CD8-positive, alpha-beta memory T cell (primary cell): ENCODE results near the gene KCTD5. TPM values are rescaled to one million over a fixed set of nuclear protein-coding genes. Genes with fewer than 3 reads are reported as not detected.

ENCODE experiments used
- CTCF ChIA-PET: fragments of 350-600 bp; sonication (Branson Sonifier 250); formaldehyde crosslinking; loops from one replicate; lab custom pipeline; 2021; ENCODE audit warnings: antibody characterized with exemption; lab: Charles Lee
- POLR2A ChIA-PET: fragments of 350-600 bp; sonication (Branson Sonifier 250); formaldehyde crosslinking; loops from one replicate; lab custom pipeline; 2021; ENCODE audit warnings: antibody characterized with exemption; lab: Charles Lee
- DNase-seq, 5 donors: peaks; one replicate each; pipeline versions ENCODE4 v3.0.0 to v3.0.0-alpha.2; 2020 to 2022; ENCODE audit warnings: mixed read lengths in 1 of 5
- H3K27ac ChIP-seq: one replicate; pipeline ENCODE4 v1.7.0; 2013; ENCODE audit warnings: low read depth, mild to moderate bottlenecking, low read length, moderate library complexity
- H3K27me3 ChIP-seq: 2 replicates; pipeline ENCODE4 v1.7.0; 2013; ENCODE audit warnings: low read length, mild to moderate bottlenecking; ENCODE audit not compliant: insufficient read depth, poor library complexity, severe bottlenecking
- H3K36me3 ChIP-seq: 2 replicates; pipeline ENCODE4 v1.7.0; 2013; ENCODE audit warnings: mild to moderate bottlenecking, low read length, moderate library complexity; ENCODE audit not compliant: insufficient read depth
- H3K4me1 ChIP-seq: 2 replicates; pipeline ENCODE4 v1.7.0; 2013; ENCODE audit warnings: mild to moderate bottlenecking, low read length, moderate library complexity; ENCODE audit not compliant: insufficient read depth
- H3K4me3 ChIP-seq: 2 replicates; pipeline ENCODE4 v1.7.0; 2013; ENCODE audit warnings: mild to moderate bottlenecking, low read length
- H3K9me3 ChIP-seq: 2 replicates; pipeline ENCODE4 v1.7.0; 2013; ENCODE audit warnings: mild to moderate bottlenecking, low read length
- H3K27ac Mint-ChIP-seq, 8 donors: one replicate each; pipeline ENCODE4 v1.8.0; 2020 to 2021; ENCODE audit warnings: mixed read lengths in 8 of 8, mild to moderate bottlenecking in 6 of 8, inconsistent platforms in 3 of 8, moderate library complexity in 3 of 8
- H3K27me3 Mint-ChIP-seq, 2 donors: one replicate each; pipeline ENCODE4 v1.8.0; 2020 to 2021; ENCODE audit warnings: mixed read lengths in 2 of 2, mild to moderate bottlenecking in 1 of 2, moderate library complexity in 1 of 2
- H3K36me3 Mint-ChIP-seq, 3 donors: one replicate each; pipeline ENCODE4 v1.8.0; 2020 to 2021; ENCODE audit warnings: mixed read lengths in 3 of 3, inconsistent platforms in 1 of 3, mild to moderate bottlenecking in 1 of 3
- H3K4me1 Mint-ChIP-seq, 3 donors: one replicate each; pipeline ENCODE4 v1.8.0; 2020 to 2021; ENCODE audit warnings: mixed read lengths in 3 of 3, inconsistent platforms in 1 of 3, mild to moderate bottlenecking in 1 of 3
- H3K4me3 Mint-ChIP-seq, 7 donors: one replicate each; pipeline ENCODE4 v1.8.0; 2020 to 2021; ENCODE audit warnings: mixed read lengths in 7 of 7, mild to moderate bottlenecking in 6 of 7, moderate library complexity in 4 of 7, inconsistent platforms in 2 of 7
- H3K9me3 Mint-ChIP-seq, 5 donors: one replicate each; pipeline ENCODE4 v1.8.0; 2020 to 2022; ENCODE audit warnings: mixed read lengths in 5 of 5, mild to moderate bottlenecking in 3 of 5, moderate library complexity in 2 of 5, inconsistent platforms in 1 of 5
- polyA plus RNA-seq: library from polyadenylated mRNA; unstranded; fragments of 300-500 nt; fragmentation: Illumina TruSeq; gene quantifications from one replicate; pipeline ENCODE4 v1.2.3, GENCODE V29; 2021
- total RNA-seq, 2 experiments: library from RNA; stranded (reverse); gene quantifications; one replicate each; pipeline ENCODE4 v1.2.3, GENCODE V29; 2021

KCTD5 gene
- total and polyA plus RNA-seq, 3 experiments from 2014 or later = 21.2 to 50.5 (median 49.7) TPM

DNA sequence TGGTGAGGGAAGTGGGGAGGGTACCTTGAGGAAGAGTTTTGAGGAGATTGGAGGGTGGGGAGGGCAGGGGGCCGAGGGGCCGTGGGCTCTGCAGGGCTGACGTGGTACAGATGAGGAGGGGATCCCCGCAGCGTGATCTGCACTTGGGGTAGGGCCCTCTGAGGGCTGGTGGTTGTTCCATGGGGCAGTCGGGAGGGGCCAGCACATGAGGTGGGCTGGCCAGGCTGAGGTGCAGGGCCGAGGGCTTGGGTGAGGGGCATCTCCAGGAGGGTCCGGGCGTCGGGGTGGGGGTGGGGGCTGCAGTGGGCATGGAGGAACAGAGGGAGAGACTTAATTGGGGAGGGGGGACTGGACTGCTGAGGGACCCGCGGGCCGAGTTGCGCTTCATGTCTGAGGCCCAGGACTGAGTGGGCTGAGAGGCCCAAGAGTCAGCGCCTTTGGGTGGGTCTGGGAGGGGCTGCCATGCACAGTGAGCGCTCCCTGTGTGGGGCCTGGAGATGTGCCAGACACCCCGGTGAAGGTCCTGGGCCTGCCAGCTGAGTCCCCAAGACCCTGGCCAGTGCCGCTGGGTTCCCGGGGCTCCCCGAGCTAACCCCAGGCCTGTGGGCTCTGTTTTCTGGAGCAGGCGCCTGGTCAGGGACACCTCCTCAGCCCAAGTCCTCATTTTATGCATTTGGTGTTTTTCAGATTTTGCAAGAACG is 24.4 kb downstream of the KCTD5 start:
- Histone ChIP-seq H3K9me3 (no peaks in the 10 kb centered on the region), H3K27me3 (no peaks in the 10 kb centered on the region), H3K4me3 (no peak overlapping the region), H3K36me3 (peaks cover 7% of the 10 kb centered on the region), H3K4me1 (no peaks in the 10 kb centered on the region), H3K27ac (no peak overlapping the region)
- no peaks in the 10 kb centered on the region for H3K4me1 Mint-ChIP-seq
- H3K36me3 Mint-ChIP-seq = peaks cover 0 to 56% (median 4%) of the 10 kb centered on the region in 3 donors
- H3K27ac Mint-ChIP-seq = no peak overlapping the region
- CTCF ChIA-PET = no interaction called here
- no peak overlapping the region for H3K4me3 Mint-ChIP-seq
- POLR2A ChIA-PET = no interaction called here
- no peaks in the 10 kb centered on the region for H3K9me3 Mint-ChIP-seq
- H3K27me3 Mint-ChIP-seq = no peaks in the 10 kb centered on the region
- no peak for DNase-seq

DNA sequence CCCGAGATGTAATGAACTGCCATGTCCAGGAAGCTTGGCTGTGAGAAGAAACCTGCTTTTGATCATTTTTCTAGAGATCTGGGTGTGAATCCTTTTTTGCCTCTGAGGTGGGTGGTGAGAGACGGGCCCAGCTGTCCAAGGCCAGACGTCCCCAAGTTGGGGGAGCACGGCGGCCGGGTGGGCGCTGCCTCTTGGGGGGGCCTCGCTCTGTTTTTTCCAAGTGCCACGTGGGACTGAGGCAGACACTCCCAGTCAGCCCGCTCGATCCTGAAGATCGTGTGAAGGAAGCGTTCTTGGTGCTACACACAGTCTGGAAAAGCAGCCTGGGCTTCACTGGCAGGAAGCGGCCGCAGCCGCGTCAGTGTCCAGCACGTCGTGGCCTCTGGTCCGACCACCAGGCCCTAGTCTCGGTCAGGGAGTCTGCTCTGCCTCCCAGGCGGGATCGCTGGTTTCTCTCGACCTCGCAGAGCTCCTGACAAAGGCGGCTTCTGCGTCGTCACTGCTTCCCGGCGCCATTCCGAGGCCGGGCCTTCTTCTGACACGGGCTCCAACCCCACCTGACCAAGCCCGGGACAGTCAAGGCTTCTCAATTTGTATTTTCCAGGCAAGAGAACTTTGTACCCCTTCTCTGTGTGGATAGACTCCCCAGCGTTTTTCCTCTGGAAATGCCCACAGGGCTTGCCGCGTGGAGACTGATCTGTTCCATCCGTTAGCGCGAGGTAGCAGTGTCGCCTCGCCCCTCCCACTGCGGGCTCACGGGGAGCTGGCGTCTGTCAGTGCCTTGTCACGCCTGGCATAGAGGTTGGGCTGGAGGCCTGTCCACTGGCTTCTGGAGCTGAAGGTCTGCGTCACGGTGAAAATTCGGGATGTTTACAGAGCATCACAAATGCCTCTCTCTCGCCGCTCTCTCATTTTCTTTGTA is 25.3 kb downstream of the KCTD5 start:
- H3K4me3 ChIP-seq = no peak overlapping the region
- Mint-ChIP-seq H3K27ac (peak overlapping the region in 1 of 8 donors; percentile 70), H3K27me3 (no peaks in the 10 kb centered on the region), H3K36me3 (peaks cover 0 to 48% (median 4%) of the 10 kb centered on the region in 3 donors), H3K4me3 (no peak overlapping the region), H3K9me3 (no peaks in the 10 kb centered on the region), H3K4me1 (no peaks in the 10 kb centered on the region)
- DNase-seq = no peak
- H3K27ac ChIP-seq = no peak overlapping the region
- POLR2A ChIA-PET = no interaction called here
- CTCF ChIA-PET = no interaction called here
- H3K36me3 ChIP-seq = peaks cover 7% of the 10 kb centered on the region
- H3K4me1 ChIP-seq = no peaks in the 10 kb centered on the region
- H3K9me3 ChIP-seq = no peaks in the 10 kb centered on the region
- H3K27me3 ChIP-seq = no peaks in the 10 kb centered on the region

DNA sequence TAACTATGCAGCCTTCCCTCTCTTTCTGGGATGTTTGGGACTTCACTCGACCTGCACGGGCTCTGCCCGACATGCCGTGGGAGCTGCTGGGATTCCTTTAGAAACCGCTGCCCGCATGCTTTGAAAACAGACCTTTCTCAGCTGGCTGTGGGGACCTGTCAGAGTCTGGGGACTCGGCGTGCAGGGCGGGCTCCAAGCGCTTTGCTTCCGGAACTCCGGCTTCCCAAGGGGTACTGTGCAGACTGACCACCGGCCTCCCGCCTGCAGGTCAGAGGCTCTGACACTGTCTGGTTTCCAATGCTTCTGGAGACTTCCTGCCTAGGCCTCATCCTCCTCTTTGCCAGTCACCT is 25.9 kb downstream of the KCTD5 start:
- no peak overlapping the region for H3K4me3 ChIP-seq
- ChIA-PET CTCF (no interaction called here), POLR2A (no interaction called here)
- H3K9me3 Mint-ChIP-seq = no peaks in the 10 kb centered on the region
- H3K27me3 ChIP-seq = no peaks in the 10 kb centered on the region
- no peaks in the 10 kb centered on the region for H3K4me1 ChIP-seq
- H3K4me3 Mint-ChIP-seq = no peak overlapping the region
- no peak overlapping the region for H3K27ac Mint-ChIP-seq
- peaks cover 0 to 43% (median 4%) of the 10 kb centered on the region in 3 donors for H3K36me3 Mint-ChIP-seq
- no peak overlapping the region for H3K27ac ChIP-seq
- no peaks in the 10 kb centered on the region for H3K27me3 Mint-ChIP-seq
- H3K36me3 ChIP-seq = peaks cover 7% of the 10 kb centered on the region
- DNase-seq = no peak
- H3K9me3 ChIP-seq = no peaks in the 10 kb centered on the region
- no peaks in the 10 kb centered on the region for H3K4me1 Mint-ChIP-seq

GRCh38 chr16:2708955-2709587 is 26.7 kb downstream of the KCTD5 start:
- no peak for DNase-seq
- no peaks in the 10 kb centered on the region for H3K9me3 ChIP-seq
- ChIA-PET CTCF (interaction anchor here (1.0 kb wide), 1 partner anchor 16 kb away, joined by 3 read pairs; no protein-coding TSS in a partner anchor), POLR2A (no interaction called here)
- H3K4me3 ChIP-seq = no peak overlapping the region
- H3K36me3 ChIP-seq = peaks cover 7% of the 10 kb centered on the region
- H3K27me3 Mint-ChIP-seq = no peaks in the 10 kb centered on the region
- no peak overlapping the region for H3K27ac ChIP-seq
- H3K27me3 ChIP-seq = no peaks in the 10 kb centered on the region
- H3K4me1 Mint-ChIP-seq = no peaks in the 10 kb centered on the region
- no peaks in the 10 kb centered on the region for H3K9me3 Mint-ChIP-seq
- H3K4me3 Mint-ChIP-seq = no peak overlapping the region
- no peaks in the 10 kb centered on the region for H3K4me1 ChIP-seq
- H3K27ac Mint-ChIP-seq = no peak overlapping the region
- peaks cover 0 to 36% (median 4%) of the 10 kb centered on the region in 3 donors for H3K36me3 Mint-ChIP-seq

GRCh38 chr16:2709588-2709984 is 27.3 kb downstream of the KCTD5 start:
- H3K9me3 ChIP-seq = no peaks in the 10 kb centered on the region
- no peak for DNase-seq
- H3K27ac ChIP-seq = no peak overlapping the region
- no peaks in the 10 kb centered on the region for H3K4me1 ChIP-seq
- CTCF ChIA-PET = interaction anchor here (1.0 kb wide), 1 partner anchor 15 kb away, joined by 3 read pairs; no protein-coding TSS in a partner anchor
- Mint-ChIP-seq H3K9me3 (no peaks in the 10 kb centered on the region), H3K4me1 (no peaks in the 10 kb centered on the region), H3K27ac (no peak overlapping the region), H3K27me3 (no peaks in the 10 kb centered on the region), H3K4me3 (no peak overlapping the region), H3K36me3 (peaks cover 0 to 36% (median 4%) of the 10 kb centered on the region in 3 donors)
- no peaks in the 10 kb centered on the region for H3K27me3 ChIP-seq
- H3K36me3 ChIP-seq = peaks cover 7% of the 10 kb centered on the region
- POLR2A ChIA-PET = no interaction called here
- no peak overlapping the region for H3K4me3 ChIP-seq

DNA sequence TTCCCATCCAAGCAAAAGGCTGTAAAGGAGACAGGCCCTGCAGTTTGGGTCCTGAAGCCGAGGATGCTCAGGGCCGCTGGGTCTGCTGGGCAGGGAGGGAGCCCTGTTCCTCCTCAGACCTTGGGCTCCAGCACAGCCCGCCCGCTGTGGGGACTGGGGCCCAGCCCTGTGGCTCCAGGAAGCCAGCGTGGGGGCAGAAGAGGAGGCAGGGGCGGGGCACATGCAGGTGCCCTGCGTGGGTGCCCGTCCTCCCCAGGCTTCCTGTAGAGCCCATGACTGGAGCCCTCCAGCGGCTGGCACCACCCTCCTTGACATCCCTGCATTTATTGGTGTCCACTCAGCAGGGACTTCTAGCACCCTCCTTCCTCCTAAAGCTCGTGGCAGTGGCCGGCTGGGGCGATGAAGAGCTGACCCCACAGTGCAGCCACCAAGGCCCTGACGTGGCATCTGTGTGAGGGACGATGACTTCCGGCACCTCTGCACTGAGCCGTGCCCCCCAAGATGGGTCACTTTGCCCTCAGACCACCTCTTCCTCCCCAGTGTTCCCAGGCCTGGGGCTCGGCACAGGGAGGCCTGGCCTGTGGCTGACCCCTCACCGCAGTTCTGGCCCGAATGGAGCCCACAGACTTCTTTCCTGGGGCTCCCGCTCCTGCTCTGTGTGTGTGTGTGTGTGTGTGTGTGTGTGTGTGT is 27.8 kb downstream of the KCTD5 start:
- DNase-seq = no peak
- ChIA-PET POLR2A (no interaction called here), CTCF (no interaction called here)
- no peaks in the 10 kb centered on the region for H3K9me3 Mint-ChIP-seq
- H3K4me3 ChIP-seq = no peak overlapping the region
- H3K36me3 Mint-ChIP-seq = peaks cover 0 to 32% (median 4%) of the 10 kb centered on the region in 3 donors
- H3K27ac ChIP-seq = no peak overlapping the region
- H3K4me1 Mint-ChIP-seq = peaks cover 0 to 4% (median 4%) of the 10 kb centered on the region in 3 donors
- H3K27me3 ChIP-seq = no peaks in the 10 kb centered on the region
- H3K27me3 Mint-ChIP-seq = no peaks in the 10 kb centered on the region
- H3K4me1 ChIP-seq = no peaks in the 10 kb centered on the region
- no peaks in the 10 kb centered on the region for H3K9me3 ChIP-seq
- H3K4me3 Mint-ChIP-seq = no peak overlapping the region
- peak overlapping the region in 1 of 8 donors; percentile 68 for H3K27ac Mint-ChIP-seq
- peaks cover 7% of the 10 kb centered on the region for H3K36me3 ChIP-seq

GRCh38 chr16:2710711-2711231 is 28.4 kb downstream of the KCTD5 start:
- POLR2A ChIA-PET = no interaction called here

More at GRCh38 chr16:2710711-2711231, 28.4 kb downstream of the KCTD5 start:
- Histone ChIP-seq H3K27ac (no peak overlapping the region), H3K9me3 (no peaks in the 10 kb centered on the region), H3K36me3 (peaks cover 7% of the 10 kb centered on the region), H3K4me3 (no peak overlapping the region), H3K27me3 (no peaks in the 10 kb centered on the region), H3K4me1 (no peaks in the 10 kb centered on the region)
- CTCF ChIA-PET = no interaction called here
- Mint-ChIP-seq H3K27me3 (no peaks in the 10 kb centered on the region), H3K27ac (peak overlapping the region in 1 of 8 donors; percentile 68), H3K4me1 (peaks cover 0 to 6% (median 4%) of the 10 kb centered on the region in 3 donors), H3K36me3 (peaks cover 0 to 26% (median 4%) of the 10 kb centered on the region in 3 donors), H3K4me3 (no peak overlapping the region), H3K9me3 (no peaks in the 10 kb centered on the region)
- DNase-seq = no peak
